GM21825 (cell line): ENCODE data around the gene HIP1.
"Not testable (repeated sequence)": the region's sequence is repeated elsewhere in the genome, so short reads cannot be mapped to it uniquely, and the experiment has no call there.

ENCODE experiments used
- ATAC-seq: cut with Tn5 transposase; IDR thresholded peaks from one replicate; pipeline ENCODE4 v1.9.1; 2021; ENCODE audit warnings: mild to moderate bottlenecking, moderate library complexity; ENCODE audit not compliant: unreplicated experiment

HIP1 gene

DNA sequence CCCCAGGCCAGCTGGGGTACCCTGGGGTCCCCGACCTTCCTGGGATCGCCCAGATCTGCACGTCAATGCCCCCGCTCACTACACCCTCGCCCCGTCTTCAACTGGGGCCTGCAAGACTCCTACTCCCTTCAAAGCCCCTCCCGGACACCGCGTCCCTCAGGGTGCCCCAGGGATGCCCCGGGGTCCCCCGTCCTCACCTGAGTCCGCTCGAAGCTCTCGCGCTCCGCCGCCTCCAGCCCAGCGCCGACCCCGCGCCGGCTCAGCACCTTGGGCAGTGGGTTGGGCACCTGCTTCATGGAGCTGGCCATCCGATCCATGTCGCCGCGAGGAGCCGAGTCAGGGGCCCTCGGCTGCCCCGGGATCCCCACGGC is at the start of gene HIP1:
Gene HIP1, minus strand, starts transcription at position 338 of the 371 bp plus-strand sequence. Its CDS starts 21 bp downstream, at position 317.
- no peak for ATAC-seq

DNA sequence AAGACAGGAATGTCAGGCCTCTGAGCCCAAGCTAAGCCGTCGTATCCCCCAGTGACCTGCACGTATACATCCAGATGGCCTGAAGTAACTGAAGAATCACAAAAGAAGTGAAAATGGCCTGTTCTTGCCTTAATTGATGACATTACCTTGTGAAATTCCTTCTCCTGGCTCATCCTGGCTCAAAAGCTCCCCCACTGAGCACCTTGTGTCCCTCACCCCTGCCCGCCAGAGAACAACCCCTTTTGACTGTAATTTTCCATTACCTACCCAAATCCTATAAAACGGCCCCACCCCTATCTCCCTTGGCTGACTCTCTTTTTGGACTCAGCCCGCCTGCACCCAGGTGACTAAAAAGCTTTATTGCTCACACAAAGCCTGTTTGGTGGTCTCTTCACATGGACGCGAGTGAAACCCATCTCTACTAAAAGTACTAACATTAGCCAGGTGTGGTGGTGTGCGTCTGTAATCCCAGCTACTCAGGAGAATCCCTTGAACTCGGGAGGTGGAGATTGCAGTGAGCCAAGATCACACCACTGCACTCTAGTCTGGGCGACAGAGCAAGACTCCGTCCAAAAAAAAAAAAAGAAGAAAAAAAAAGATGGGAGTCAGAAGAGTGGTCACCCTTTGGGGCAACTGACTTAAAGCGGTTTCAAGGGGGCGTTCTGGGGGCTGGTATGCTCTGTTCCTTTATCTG is 49.6 kb upstream of the HIP1 start:
- not testable (repeated sequence) for ATAC-seq

DNA sequence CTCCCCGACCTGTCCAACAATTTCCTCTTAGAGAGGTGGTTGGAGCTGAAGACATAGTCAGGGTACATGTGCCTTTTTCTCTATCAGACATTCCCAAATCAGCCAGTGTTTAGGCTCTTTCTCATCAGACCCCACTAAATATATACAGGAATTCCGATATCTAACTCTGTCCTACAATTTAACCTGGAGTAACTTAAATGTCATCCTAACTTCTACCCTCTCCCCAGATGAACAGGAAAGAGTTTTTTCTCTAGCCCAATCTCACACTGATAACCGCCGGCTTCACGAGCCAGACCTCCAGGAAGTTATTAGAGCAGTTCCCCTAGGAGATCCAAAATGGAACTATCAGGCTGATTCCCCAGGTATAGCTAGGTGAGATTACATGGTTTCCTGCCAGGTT is 44.3 kb upstream of the HIP1 start:
- not testable (repeated sequence) for ATAC-seq

DNA sequence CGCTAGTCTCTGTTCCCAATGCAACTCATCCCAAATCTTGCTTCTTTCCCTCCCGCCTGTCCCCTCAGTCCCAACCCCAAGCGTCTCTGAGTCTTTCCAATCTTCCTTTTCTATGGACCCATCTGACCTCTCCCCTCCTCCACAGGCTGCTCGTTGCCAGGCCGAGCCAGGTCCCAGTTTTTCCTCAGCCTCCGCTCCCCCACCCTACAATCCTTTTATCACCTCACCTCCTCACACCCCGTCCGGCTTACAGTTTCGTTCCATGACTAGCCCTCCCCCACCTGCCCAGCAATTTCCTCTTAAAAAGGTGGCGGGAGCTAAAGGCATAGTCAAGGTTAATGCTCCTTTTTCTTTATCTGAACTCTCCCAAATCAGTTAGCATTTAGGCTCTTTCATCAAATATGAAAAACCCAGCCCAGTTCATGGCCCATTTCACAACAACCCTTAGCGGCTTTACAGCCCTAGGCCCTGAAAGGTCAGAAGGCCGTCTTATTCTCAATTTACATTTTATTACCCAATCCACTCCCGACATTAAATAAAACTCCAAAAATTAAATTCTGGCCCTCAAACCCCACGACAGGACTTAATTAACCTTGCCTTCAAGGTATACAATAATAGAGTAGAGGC is 42.0 kb upstream of the HIP1 start:
- ATAC-seq, result not testable (repeated sequence)

DNA sequence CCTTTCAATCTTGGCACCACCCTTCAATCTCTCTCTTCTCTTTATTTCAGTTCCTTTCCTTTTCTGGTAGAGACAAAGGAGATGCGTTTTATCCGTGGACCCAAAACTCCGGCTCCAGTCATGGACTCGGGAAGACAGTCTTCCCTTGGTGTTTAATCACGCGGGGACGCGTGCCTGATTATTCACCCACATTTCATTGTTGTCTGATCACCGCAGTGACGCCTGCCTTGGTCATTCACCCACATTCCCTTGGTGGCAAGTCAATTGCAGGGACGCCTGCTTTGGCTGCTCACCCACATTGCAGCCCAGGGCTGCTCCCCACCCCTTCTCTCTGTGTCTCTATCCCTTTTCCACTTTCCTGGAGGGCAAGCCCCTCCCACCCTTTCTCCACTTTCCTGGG is 40.8 kb upstream of the HIP1 start:
- ATAC-seq, result not testable (repeated sequence)

DNA sequence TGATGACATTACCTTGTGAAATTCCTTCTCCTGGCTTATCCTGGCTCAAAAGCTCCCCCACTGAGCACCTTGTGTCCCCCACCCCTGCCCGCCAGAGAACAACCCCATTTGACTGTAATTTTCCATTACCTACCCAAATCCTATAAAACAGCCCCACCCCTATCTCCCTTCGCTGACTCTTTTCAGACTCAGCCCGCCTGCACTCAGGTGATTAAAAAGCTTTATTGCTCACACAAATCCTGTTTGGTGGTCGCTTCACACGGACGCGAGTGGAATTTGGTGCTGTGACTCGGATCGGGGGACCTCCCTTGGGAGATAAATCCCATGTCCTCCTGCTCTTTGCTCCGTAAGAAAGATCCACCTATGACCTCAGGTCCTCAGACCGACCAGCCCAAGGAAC is 40.3 kb upstream of the HIP1 start:
- not testable (repeated sequence) for ATAC-seq

DNA sequence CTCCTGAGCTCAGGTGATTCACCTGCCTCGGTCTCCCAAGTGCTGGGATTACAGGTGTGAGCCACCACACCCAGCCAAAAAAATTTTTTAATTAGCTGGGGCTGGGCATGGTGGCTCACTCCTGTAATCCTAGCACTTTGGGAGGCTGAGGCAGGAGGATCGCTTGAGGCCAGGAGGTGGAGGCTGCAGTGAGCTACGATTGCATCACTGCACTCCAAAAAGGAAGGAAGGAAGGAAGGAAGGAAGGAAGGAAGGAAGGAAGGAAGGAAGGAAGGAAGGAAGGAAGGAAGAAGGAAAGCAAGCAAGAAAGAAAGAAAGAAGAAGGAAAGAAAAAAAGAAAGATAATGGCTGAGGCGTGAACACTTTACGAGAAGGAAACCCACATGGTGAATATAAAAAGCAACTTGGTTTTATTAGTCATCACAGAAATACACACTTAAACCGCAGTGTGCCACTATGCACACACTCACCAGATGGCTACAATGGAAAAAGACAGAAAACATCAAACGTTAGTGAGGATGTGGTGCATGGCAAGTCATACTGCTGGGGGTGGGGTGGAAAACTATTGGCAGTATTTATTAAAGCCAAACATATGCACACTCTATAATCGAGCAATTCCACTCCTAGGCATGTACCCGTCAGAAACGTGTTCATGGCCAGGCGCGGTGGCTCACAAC is 37.7 kb upstream of the HIP1 start:
- ATAC-seq, result no peak

DNA sequence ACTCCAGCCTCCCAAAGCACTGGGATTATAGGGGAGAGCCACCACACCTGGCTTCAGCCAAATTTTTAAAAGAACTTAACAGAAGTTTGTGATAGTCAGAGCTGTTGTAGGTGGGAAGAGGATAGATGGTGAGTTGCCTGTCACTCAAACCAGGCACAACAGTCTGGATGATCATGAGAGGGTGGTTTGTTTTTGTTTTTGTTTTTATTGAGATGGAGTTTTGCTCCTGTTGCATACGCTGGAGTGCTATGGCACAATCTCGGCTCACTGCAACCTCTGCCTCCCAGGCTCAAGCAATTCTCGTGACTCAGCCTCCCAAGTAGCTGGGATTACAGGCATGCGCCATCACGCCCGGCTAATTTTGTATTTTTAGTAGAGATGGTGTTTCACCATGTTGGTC is 35.2 kb upstream of the HIP1 start:
- ATAC-seq, result not testable (repeated sequence)

DNA sequence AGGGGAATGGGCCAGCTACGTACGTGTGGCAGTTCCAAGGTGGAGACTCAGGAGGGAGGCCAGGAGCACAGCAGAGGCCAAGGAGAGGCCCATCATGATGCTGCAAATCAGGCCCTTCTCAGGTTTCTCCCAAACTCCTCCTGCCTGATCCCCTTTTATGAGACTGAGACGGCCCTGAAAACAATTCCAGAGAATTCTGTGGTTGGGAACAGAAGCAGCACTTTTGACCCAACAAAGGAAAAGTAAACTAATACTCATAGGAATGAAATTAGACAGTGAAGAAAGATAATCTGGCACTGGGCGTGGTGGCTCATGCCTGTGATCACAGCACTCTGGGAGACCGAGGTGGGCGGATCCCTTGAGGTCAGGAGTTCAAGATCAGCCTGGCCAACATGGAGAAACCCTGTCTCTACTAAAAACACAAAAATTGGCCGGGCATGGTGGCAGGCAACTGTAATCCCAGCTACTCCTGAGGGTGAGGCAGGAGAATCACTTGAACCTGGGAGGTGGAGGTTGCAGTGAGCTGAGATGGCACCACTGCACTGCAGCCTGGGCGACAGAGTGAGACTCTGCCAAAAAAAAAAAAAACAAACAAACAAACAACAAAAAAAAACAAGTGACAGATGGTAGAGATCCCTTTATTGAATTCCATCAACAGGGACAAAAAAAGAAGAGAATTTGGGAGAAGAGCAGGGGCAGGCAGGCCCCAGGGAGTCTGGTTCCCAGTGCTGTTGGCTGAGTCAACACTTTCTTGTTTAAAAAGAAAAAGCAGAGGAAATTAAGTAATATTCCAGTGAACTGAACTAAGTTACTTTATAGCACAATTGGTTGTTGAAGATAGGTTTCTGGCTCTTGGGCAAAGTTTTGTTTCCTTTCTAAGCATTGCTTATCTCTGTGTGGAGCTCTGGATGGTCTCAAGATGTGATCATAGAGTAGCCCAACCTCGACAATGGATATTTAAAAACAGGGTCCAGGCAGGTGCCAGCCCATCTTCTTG is 33.6 kb upstream of the HIP1 start, which contains the start of gene CCL26:
Gene CCL26, minus strand, starts transcription at position 131 of the 997 bp plus-strand sequence. Its CDS starts 35 bp downstream, at position 96.
- ATAC-seq, result no peak

DNA sequence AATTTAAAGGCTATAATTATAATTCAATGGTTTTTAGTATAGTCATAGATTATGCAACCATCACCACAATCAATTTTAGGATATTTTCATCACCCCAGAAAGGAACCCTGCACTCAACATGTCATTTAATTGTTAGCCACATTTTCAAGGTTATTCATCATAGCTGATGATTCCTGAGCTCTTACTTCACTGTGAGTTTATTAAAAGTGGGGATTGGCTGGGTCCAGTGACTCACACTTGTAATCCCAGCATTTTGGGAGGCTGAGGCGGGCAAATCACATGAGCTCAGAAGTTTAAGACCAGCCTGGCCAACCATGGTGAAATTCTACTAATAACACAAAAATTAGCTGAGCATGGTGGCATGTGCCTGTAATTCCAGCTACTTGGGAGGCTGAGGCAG is 32.5 kb upstream of the HIP1 start:
- ATAC-seq, result no peak

DNA sequence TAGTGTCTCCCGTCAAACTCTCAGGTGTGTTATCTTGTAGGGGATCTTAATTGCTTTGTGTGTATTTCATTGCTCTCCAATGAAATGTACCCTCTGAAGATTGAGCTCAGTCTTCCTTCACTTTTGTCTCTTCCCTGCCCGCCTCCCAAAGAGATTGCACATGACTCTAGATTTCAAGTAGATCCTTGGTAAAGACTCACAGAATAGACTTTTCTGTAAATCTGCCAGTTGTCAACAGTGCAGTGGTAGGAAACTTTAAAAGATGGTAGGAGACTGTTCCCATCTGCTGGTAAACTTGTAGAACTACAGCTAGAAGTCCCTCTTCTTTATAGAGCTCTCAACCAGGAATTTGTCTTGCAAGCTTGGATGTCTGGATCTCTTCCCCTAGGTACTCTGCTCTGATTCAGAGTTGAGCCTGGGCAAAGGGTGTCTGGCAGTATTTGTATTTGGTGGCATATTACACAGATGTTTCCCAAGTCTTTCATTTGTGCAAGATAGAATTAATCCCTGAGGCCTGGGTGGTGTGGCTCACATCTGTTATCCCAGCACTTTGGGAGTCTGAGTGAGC is 23.7 kb upstream of the HIP1 start:
- no peak for ATAC-seq

DNA sequence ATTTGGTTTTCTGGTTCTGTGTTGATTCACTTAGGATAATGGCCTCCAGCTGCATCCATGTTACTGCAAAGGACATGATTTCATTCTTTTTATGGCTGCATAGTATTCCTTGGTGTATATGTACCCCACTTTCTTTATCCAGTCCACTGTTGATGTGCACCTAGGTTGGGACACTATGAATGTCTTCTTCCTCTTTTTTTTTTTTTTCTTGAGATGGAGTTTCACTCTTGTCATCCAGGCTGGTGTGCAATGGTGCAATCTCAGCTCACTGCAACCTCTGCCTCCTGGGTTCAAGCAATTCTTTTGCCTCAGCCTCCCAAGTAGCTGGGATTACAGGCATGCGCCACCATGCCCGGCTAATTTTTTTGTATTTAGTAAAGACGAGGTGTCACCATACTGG is 23.1 kb upstream of the HIP1 start:
- ATAC-seq, result not testable (repeated sequence)

DNA sequence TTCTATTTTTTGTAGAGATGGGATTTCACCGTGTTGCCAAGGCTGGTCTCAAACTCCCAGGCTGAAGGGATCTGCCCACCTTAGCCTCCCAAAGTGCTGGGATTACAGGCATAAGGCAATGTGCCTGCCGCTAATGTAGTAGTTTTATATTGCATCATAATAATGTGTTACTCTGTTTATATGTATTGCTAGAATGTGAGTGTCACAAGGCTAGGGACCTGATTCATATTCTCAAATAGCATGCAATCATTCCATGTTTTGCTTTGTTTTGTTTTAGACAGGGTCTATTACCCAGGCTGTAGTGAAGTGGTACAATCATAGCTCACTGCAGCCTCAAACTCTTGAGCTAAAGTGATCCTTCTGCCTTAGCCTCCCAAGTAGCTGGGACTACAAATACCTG is 19.8 kb upstream of the HIP1 start:
- no peak for ATAC-seq

DNA sequence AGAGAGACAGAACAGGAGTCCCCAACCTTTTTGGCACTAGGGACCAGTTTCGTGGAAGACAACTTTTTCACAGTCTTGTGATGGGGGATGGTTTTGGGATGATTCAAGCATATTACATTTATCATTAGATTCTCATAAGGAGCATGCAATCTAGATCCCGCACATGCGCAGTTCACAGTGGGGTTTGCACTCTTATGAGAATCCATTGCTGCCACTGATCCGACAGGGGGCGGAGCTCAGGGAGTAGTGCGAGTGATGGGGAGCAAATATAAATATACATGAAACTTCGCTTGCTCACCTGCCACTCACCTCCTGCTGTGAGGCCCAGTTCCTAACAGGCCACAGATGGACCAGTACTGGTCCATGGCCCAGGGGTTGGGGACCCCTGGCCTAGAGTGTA is 19.1 kb upstream of the HIP1 start:
- ATAC-seq, result no peak

DNA sequence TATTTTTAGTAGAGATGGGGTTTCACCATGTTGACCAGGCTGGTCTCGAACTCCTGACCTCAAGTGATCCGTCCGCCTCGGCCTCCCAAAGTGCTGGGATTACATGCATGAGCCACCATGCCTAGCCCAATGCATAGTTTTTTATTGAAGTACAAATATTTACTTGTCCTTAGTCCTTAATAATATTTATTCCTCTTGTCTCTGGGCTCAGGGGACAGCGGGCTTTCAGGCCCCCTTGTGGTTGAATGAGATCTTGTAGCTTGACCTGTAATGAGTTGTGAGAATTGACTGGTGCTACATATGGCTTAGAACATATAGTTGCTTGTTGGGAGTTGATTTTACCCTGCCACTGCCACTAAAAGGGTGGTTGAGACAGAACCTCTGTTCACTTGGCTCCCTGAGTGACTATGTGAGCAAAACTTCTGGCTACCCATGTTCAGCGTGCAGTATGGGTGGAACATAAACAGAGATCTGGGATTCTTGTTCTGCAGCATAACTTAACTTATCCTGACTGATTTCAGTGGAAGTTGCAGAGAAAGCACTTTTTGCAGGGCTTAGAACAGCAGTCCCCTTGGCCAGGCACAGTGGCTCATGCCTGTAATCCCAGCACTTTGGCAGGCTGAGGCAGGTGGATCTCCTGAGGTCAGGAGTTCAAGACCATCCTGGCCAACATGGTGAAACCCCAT is 18.4 kb upstream of the HIP1 start:
- ATAC-seq, result no peak

DNA sequence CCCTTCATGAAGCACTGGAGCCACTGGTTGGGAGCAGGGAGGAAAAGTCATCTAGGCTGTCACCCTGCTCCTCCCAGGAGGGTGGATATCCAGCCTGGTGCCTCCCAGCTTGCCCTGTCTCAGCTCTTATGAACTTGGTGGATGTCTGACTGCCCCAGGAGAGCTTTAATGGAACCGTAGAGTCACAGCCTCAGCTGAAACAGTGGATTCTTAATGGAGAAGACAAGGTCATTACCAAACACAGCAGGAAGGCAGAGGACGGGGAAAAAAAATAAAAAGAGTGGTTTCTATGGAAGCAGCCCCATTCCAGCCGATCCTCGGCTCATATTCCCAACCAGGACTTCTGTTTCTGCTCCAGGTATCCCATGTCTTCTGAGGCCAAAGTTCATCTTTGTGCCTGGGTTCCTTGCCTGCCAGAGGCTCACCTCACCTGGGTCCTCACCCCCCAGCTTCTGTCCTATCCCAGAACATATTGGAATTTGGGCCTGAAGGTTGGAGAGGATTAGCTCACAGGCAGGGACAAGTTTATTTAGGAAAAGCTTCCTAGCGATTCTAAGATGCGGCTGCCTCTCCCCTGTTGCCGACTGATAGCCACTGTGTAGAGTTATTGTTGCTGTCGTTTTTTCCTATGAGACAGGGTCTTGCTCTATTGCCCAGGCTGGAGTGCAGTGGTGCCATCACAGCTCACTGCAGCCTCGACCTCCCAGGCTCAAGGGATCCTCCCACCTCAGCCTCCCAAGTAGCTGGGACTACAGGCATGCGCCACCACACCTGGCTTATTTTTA is 17.7 kb upstream of the HIP1 start:
- no peak for ATAC-seq

DNA sequence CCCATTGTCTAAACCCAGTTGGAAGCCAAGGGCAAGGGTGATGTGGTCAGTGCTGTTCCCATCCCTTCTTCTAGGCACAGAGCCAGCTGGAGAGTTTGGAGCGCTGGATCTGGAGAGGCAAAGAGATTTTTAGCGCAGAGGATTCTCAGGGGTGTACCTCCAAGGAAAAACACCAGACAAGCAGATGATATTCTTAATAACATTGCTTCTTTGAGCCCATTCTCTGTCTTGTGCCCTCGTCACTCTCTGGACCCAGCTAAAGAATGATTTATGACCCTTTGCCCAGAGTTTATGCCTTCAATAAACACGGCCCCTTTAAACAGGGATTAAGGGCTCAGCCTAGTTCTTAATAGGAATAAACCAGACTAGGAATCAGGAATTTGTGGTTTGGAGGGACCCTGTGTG is 4.7 kb upstream of the HIP1 start:
- no peak for ATAC-seq

DNA sequence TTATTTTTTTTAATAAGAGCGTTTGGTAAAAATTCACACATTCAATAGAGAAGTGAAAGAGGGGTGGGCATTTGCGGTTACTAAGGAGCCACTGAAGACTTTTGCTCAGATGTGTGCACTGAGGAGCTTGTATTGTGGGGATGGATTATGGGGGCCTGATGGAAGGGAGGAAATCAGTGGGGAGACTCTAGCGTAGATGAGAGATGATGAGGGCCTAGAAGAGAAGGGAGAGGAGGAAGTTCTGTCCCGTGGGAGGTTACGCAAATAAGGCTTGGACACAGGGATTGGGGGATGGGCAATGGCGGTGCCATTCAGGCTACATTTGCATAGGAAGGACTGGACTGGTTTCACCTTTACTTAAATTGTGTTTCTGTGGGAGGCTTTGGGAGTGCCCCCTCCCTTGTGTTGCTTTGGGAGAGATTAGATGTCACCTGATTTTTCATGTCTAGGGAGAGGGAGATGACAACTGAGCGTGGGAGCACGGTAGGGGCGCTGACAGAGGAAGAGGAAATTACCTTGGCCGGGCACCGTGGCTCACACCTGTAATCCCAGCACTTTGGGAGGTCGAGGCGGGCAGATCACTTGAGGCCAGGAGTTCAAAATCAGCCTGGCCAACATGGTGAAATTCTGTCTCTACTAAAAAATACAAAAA is 2.2 kb upstream of the HIP1 start:
- no peak for ATAC-seq
